NCI-H187 (cell line): ENCODE results near the gene CXCL8.
"Not testable (repeated sequence)": the region's sequence is repeated elsewhere in the genome, so short reads cannot be mapped to it uniquely, and the experiment has no call there.

Experiments
- DNase-seq, 2 experiments: peaks; one replicate each; lab custom pipeline; 2025; lab: John Stamatoyannopoulos, UW

CXCL8 gene

DNA sequence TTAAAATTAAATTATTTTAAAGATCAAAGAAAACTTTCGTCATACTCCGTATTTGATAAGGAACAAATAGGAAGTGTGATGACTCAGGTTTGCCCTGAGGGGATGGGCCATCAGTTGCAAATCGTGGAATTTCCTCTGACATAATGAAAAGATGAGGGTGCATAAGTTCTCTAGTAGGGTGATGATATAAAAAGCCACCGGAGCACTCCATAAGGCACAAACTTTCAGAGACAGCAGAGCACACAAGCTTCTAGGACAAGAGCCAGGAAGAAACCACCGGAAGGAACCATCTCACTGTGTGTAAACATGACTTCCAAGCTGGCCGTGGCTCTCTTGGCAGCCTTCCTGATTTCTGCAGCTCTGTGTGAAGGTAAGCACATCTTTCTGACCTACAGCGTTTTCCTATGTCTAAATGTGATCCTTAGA is at the start of gene CXCL8:
Gene CXCL8, plus strand, starts transcription at position 217 of the 426 bp plus-strand sequence. Its CDS starts 90 bp downstream, at position 307.
- no peak for DNase-seq

- not testable (repeated sequence) for DNase-seq
Measured at GRCh38 chr4:73691201-73691600, 49.2 kb upstream of the CXCL8 start.

DNA sequence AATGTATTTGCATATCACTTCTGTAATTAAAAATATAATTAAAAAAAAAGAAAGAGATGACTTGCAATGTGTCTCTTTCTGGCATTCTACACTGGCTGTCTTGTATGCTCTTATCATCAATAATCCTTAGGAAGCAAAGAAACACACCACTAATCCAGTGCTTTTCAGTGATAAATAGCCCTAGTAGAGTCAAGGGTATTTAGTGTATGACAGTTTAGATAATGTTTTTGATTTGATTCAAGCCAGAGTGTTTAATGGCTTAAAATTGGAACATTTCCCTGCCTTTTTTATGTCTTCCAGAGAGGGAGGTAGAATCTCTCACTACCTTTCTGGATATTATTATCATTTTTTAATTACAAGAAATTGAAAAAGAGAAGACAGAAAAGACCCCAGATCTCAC is 48.6 kb upstream of the CXCL8 start:
- DNase-seq = no peak

GRCh38 chr4:73692254-73692653 is 48.1 kb upstream of the CXCL8 start:
- no peak for DNase-seq

DNA sequence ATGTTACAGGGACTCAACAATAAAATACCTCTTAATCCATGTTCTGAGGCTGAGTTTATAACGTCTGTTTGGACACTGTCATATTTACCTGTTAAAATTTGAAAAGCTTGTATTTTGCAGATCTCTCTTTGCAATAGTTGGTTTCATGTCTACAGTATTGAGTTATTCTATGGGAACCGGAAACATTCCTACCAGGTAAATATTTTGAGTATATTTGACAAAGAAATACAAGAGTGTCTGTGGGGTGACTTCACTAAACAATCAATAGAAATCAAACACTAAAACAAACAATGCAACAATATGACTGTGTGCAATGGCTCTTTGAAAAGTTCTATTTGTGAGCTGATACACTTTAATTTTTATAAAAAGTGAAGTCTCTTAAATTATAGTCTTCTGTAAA is 47.7 kb upstream of the CXCL8 start:
- no peak for DNase-seq

- no peak for DNase-seq
Measured at GRCh38 chr4:73693811-73694210, 46.6 kb upstream of the CXCL8 start.

GRCh38 chr4:73698217-73698616 is 42.2 kb upstream of the CXCL8 start:
- DNase-seq = no peak

DNA sequence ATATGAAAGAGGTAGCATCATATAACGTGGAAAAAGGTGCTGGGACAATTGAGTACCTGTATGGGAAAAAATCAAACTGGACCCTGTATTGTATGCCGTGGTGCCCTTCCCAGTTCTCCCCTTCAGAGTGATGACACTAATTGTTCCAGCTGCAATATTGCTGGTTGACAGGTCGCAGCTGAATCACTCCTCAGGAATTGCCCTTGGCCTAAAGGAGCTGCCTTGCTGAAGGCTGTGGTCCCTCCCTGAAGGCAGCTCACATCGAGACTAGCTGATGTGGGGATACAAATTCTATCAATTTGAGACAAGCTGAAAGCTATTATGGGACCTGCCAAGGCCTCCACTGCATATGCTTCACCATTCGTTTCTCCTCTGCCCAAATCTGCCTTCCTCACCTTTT is 39.3 kb upstream of the CXCL8 start:
- DNase-seq = no peak

DNA sequence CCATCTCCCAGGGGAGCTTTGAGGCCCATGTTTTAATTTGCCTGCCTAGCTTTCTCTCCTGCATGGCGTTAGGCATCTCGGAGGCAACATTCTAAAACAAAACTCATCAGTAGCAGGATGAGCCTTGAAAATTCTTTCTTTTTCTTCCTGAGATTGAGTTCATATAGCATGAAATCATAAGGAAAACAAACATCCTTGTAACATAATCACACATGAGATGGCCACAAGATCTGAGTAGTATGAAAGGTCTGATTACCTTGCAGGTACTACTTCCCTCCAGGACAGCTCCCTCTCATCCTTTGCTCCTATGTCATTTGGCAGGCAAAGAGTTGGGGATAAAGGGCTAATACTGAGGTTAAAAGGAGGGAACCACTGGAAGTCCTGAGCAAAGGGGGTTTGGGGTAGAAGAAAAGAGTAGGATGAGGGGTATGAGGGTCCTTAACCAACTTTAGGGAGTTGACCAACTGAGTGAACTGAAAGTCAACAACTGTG is 37.5 kb upstream of the CXCL8 start:
- DNase-seq = no peak

DNA sequence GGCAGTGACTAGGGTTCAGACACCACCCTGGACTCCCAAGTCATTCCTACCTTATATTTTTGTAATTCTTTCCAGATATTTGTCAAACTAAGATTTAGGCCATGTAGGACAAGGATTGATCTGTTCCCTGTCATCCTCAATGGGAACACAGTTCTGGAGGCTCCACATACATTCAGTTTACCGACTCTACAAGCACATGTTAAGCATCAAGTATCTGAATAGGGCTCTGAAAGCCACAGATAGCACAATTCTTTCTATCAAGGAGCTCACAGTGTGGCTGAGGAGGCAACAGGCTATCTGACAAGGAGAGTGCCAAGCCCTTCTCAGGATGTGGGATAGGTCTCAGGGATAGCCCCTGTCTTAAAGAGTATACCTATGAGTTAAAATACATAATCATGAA is 37.0 kb upstream of the CXCL8 start:
- no peak for DNase-seq

DNA sequence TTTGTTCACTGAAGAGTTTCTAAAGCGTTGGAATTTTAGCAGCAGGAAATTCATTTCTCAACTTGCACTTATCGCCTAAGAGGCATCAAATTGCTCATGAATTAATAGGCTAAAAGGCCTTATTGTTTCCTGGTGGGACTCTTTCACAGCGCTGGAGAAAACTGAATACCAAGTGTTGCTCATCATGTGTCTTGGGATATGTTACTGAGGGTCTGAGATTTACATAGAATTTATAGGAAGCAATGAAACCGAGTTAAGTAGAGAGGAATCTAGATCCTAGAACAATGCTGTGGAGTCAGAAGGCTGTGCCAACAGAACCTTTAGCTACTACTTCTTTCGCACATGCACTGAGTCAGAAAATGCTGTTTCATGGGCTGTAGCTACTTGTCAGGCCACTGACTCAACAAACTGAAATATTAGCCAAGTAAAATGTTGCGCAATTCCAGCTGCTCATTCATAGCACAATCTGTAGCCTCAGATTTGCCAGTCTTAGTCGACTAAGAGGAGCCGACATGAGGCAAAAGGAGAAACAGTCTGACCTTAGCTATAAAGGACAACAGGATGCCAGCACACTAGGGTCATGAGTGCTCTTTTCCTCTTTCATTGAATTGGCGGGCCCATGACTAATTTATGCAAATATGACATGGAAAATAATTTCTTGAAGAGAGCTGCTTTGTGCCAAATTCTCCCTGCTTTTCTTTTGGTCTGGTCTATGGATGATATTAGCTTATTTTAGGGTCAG is 35.9 kb upstream of the CXCL8 start:
- no peak for DNase-seq

- DNase-seq = no peak
Measured at GRCh38 chr4:73705056-73705432, 35.3 kb upstream of the CXCL8 start.

GRCh38 chr4:73705721-73706120 is 34.6 kb upstream of the CXCL8 start:
- DNase-seq = no peak

GRCh38 chr4:73706811-73707210 is 33.6 kb upstream of the CXCL8 start:
- no peak for DNase-seq

DNA sequence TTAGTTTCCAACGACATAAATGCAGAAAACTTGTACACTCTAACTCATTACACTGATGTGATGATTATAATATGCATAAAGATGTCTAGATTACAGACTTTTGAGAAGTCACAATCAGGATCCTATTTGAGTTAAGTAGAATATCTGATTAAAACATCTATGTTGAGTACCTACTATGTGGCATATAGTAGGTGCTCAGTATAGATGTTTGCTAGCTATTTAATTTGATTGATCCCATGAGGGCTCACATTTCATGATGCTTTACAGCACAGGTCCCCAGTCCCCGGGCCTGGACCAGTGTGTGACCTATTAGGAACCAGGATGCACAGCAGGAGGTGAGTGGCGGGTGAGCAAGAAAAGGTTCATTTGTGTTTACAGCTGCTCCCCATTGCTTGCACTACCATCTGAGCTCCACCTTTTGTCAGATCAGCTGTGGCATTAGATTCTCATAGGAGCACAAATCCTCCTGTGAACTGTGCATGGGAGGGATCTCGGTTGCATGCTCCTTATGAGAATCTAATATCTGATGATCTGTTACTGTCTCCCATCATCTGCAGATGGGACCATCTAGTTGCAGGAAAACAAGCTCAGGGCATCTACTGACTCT is 33.0 kb upstream of the CXCL8 start:
- DNase-seq = no peak

DNA sequence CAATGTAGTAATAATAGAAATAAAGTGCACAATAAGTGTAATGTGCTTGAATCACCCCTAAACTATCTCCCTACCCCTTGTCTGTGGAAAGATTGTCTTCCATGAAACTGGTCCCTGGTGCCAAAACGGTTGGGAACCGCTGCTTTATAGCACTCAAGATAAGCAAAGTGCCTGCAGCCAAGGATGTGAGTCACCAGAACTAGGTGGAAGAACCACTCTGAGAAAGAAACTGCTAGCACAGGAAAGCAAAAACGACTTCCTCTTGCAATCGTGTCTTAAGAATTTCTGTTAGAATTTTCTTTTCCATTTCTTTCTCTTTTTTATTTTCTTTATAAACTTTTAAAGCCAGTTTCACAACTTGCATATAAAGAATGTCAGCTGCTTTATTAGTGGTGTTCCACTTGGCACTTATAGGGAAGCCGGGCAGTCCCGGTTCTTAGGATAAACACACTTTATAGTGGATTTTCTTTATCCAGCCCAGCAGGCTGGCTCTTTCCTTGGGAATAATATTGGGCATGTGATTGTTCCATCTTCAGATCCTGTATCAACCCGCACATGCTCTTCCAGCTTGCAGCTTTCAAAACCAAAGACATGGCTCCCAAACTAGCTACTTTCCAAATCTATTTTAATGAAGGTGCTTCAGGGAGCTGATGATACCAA is 32.3 kb upstream of the CXCL8 start:
- no peak for DNase-seq

DNA sequence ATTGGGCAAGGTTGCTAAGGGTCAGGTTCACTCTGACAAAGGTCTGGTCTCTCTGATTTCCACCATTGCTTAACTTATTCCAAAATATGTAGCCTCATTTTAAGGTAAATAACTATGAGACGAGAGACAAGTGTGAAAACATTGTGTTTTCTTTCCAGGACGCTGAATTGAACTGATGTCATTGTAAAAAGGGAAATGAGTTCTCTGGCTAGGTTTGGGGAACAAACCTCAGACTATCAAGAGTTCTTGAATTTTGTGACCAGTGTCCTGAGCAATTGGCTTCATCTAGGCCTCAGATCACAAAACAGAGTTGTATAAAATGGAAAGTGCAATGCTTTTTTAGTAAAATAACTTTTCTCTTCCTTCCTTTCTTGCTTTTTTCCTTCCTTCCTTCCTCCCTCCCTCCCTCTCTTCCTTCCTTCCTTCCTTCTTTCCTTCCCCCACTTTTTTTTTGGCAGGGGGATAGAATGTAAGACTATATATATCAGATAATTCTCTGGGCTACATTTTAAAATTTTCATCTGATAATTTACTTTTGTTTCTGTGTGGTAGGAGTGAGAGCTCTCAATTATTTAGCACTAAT is 30.8 kb upstream of the CXCL8 start:
- no peak for DNase-seq

DNA sequence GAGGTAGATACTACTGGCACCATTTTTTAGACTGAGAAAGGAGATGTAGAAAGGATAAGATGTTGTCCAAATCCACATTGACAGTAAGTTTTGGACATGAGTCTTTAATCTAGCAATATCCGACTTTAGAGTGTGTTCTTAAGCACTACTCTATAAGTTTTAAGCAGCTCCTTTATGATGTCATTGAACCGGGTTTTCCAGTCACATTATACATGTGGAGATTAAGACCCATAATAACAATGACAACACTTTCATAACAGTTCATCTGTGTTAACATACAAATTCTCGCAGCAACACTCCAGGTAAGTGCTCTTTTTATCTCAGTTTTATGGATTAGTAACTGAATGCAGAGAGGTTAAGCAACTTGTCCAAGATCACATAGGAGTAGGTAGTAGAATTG is 30.3 kb upstream of the CXCL8 start:
- no peak for DNase-seq

GRCh38 chr4:73711989-73712388 is 28.4 kb upstream of the CXCL8 start:
- DNase-seq = no peak

DNA sequence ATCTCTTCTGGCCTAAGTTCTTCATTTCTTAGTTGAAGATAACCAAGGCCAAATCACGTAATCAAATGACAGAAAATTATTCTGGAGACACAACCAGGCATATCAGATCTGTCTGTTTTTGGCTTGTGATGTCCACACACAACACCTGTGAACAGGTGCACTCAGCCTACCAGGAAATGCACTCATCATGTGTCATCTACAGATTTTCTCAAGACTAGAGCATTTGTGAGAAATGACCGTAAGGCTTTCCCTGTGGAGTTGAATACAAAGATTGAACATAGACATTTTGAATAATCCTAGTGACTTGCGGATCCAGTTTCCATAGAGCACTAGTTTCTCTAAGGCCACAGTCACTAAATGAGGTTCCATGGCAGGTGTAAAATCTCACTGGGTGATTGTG is 26.7 kb upstream of the CXCL8 start:
- no peak for DNase-seq

DNA sequence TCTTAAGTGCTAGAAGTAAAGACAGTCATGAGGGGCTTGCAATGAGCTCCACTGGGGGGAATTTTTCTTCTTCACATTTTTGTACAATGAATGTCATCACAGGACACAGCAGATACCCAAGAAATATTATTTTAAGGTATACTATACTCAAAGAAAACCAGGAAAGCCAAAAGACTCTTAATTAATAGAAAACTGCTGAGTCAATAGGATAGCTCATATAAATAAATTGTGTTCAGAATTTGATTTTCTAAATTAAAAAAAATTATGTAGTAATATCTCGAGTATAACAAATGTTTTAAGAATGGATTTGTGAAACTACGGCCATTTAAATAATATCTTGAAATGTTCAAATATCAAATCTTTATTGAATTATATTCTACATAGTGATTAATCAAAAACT is 25.7 kb upstream of the CXCL8 start:
- no peak for DNase-seq

DNA sequence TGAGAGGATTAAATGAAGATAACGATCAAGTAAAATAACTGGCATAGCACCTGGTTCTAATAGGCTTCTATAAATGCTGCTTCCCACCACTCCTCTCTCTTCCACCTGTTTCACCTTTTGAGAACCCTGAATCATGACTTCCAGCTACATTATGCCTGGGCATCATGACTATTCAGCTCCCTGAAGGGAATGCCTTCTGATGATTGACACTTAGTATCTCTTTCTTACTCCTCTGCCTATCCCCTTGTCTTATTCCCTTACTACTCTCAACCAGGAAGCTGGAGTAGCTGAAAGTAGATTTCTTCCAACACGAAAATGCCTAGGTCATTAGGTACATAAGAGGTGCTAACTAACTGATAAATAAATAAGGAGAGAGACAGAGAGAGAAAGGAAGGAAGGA is 24.7 kb upstream of the CXCL8 start:
- no peak for DNase-seq
